Activated T-helper 9 cell treated with anti-CD3 and anti-CD28 coated beads, Interleukin-2, amount 50 U/mL, for 16 hours (primary cell): Measurements from ENCODE around the gene PARP14.
A peak's percentile ranks its signal among the peaks of the same experiment; 100 is the strongest.
"Not testable (repeated sequence)": the region's sequence is repeated elsewhere in the genome, so short reads cannot be mapped to it uniquely, and the experiment has no call there.

ENCODE experiments used
- DNase-seq: peaks from one replicate; pipeline ENCODE4 v3.0.0-alpha.2; 2020; ENCODE audit warnings: low read depth

Gene PARP14

DNA sequence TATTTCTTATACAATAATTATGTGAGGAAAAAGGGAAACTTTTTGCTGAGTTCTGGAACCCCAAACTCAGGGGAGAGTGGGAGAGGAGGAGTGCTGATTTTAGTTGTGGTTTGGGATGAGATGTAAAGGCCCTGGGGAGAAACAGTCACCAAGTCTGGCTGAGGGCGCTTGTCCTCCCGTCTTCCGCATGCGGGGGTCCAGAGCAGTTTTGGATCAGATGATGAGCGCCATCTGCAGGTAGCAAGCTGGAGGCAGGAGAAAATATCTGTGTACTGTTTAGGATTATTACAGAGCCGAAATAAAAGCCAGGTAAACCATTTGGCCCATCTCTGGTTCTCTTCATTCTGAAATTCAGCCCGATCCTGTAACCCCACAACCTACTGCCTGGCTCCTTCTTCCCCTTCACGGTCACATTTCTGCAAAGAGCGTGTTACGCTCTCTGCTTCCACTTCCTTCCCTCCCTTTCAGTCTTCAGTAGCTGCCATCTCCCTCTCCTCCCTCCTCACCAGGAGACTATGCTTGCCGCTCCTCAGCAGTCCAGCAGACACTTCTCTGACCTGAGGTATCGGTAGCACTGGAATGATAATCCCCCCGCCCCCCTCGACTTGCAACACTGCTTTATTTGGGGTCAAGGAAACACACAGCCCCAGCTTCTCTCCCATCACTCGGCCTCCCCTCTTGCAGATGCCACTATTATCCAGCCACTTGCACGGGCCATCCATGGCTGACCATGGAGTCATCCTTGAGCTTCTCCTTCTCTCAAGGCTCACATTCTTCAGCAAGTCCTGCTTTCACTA is 1.4 kb upstream of the PARP14 start:
- peak; percentile 66 for DNase-seq

DNA sequence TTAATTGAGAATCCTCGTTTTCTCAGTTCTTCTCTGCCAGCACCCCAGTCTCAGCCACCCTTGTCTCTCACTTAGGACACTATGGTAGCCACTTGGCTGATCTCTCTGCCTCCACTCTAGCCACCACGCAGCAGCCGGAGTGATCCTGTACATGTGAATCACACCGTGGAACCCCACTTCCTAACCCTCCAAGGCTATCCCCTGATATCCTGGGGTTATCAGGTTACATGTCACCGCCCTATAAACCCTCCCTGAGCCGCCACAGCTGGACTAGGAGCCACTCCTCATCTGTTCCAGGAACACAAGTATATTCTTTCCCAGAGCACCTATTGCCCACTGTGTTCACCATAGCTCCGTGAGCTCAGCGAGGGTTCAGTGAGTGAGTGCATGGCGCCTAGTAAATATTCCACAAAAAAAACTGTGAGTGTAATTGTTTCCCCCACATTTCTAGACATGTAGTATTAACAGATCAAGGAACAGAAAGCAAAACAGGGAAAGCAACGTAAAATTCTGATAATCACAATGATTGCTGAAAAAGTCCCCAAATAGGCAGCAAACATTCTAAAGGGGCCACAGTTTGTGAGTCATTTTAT is 661 bp upstream of the PARP14 start:
- DNase-seq, result no peak

DNA sequence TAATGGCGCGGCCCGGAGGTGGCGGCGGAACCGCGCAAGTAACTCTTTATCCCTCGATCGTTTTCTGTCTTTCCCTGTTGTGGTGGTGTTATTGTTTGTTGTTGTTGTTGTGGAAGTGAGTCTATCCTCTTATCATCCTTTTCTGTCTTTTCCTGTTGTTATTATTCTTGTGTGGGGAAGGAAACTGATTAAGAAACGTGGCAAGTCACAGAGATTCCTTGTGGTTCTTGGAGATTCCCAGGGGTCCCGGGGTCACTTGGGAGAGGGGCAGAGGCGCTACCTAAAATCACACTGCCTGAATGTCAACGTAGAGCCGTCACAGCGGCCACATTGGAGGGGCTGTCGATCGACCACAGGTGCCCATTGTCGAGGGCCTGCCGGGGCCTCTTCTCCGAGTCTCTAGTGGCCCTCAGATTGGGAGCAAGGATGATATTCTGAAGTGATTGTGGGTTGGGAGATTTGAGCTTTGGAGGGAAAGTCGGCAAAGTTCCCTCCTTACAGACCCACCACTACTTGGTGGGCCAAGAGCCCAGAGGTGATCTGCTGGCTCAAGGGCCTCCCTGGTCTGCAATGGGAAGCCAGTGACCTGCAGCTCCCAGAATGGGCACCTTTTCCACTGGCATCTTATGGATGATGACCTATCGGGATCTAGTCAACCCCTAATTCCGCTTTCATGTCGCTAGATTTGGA is 790 bp downstream of the PARP14 start:
- no peak for DNase-seq

DNA sequence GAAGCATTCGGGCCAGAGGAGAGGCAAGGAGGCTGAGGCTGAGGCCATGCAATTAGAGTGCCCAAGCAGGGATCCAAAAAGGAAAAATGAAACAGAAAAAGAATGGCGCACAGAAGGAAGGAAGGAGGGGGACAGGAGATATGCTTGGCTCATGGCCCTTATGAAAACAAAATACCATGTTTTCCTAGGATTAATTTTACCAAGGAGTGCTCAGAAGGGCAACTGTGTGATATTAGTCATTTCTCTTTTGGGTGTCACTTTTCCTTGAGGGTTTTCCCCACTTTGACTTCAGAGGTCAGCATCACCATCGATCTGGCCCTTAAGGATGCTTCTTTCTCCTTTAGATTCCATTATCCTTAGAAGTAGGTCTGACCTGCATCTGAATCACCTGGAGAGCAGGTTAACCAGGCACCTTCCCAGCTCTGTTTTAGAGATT is 1.4 kb downstream of the PARP14 start:
- no peak for DNase-seq

DNA sequence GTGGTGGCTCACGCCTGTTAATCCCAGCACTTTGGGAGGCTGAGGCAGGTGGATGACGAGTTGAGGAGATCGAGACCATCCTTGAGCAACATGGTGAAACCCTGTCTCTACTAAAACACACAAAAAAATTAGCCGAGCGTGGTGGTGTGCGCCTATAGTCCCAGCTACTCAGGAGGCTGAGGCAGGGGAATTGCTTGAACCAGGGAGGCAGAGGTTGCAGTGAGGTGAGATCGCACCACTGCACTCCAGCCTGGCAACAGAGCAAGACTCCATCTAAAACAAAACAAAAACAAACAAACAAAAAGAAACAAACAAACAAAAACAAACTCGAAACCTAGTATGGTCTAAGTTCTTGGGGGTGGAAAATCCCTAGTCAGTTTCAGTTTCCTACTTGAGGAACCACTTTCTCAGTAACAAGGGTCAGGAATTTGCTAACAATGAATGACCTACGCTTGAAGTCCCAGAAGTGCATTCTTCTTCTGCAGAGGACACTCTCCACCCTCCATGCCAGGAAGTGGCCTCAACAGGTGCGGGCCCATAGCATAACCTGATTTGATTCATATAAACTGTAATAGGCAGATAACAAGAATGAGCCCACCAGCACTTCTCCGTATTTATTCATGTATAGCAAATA is 2.3 kb downstream of the PARP14 start:
- DNase-seq, result not testable (repeated sequence)

DNA sequence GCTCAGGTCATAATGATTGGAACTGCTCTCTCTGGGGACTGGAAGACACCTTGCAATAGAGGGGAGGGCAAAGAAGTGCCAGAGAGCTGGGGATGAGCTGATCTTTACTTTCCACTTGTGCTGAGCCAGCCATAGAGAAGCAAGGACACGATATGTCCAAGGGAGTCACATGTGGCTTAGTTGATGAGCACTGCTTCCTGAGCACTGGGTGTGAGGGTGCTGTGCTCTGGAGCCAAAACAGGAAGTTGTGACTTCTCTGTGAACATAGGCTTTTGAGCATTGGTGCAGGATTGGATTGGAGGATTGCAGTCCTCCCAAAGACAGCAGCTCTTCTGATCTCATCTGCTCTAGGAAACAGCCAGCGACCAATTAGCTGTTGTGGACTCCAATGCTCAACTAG is 6.7 kb downstream of the PARP14 start:
- no peak for DNase-seq

DNA sequence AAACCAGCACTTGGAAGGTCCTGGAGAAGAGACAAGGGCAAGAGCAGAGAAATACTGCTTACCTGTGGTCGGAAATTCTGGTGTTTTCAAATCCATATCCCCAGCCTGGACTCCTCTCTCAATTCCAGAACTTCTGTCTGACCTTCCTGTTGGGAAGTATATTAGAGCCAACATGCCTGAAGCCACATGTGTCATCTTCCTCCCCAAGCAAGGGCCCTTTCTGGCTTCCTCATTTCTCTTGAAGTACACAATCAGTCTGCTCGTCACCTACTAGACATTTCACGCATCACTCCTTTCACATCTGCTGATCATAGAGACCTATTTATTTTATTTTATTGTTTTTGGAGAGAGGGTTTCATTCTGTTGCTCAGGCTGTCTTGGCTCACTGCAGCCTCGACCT is 8.4 kb downstream of the PARP14 start:
- no peak for DNase-seq

DNA sequence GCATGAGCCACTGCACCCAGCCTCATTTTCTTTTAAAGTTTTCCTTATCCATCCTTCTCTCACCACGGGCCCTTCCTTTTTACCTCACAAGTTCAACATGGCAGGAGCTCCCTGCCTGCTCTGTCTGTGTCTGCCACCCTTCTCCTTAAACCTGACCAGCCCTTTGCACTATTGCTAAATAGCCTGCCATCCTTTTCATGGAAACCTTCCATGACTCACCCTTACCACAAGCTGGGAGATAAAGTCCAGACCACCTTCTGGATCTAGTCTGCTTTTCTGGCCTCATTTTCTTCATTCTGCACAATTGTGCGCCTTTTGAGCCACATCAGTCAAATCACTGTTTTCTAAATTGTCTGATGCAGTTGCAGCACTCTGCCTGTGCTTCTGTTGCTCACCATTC is 8.9 kb downstream of the PARP14 start:
- no peak for DNase-seq

DNA sequence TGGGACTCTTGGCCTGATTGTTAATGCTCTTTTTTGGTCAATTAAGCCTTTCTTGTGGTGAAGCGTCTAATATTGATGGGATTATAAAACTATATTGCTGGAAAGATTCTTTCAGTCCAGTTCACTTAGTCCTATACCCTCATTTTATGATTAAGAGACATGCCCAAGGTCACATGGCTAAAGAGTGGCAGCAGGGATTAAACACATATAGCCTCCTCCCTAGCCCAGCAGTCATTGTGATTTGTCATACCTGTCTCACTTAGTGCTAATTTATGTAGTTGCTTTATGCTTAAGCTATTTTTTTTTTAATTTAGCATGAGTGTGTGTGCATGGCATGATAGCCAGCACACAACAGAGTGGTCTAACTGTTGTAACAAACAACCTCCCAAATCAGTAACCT is 9.5 kb downstream of the PARP14 start:
- no peak for DNase-seq

DNA sequence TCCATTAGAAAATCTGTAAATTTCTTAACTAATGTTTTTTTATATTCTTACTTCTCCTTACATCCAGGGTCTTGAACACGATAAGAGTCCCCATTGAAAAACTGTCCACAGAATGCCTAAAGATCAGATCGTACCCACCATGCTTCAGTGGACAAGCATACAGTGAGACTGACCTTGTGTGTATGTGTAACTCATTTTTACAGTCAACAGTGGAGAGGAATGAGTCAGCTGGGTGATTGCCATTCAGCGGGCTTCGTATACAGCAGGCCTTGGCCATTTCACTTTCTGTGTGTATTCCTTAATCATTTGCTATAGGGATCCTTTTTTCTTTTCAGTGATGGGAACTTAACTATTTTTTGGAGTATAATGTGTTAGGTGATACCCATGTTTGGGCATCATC is 10.6 kb downstream of the PARP14 start:
- DNase-seq, result no peak

DNA sequence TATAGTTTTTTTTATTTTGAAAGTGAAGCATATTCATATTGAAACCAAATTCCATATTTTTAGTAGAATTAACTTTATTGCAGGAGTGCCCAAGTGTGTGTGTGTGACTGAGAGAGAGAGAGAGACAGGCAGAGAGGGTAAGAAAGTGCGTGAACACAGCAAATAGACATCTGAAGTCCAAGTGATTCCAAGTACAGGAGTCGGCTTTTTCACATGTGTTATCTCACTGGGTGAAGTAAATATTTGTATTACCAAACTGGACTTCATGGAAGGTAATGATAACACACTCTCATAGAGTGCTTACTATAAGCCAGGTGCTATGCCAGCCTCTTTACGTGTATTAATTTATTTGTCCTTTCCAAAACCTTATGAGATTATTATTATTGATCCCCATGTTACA is 12.0 kb downstream of the PARP14 start:
- DNase-seq, result no peak

DNA sequence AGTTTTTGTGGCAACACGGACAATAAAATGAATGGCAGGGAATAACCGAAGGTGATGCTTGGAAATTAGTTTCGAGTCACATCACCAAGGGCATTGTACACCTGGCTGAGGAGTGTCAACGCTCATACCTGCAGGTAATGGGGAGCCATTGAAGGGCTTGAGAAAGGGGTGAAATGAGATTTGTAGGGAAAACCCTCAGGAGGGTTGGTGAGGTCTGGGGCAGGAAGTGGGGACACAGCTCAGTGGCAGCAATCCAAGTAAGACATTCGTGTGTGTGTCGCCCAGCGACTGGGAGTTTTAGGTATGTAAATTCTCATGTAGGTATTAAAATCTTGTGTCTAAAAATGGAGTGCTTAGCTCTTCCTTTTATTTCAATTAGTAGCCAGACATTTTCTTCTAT is 14.3 kb downstream of the PARP14 start:
- no peak for DNase-seq

DNA sequence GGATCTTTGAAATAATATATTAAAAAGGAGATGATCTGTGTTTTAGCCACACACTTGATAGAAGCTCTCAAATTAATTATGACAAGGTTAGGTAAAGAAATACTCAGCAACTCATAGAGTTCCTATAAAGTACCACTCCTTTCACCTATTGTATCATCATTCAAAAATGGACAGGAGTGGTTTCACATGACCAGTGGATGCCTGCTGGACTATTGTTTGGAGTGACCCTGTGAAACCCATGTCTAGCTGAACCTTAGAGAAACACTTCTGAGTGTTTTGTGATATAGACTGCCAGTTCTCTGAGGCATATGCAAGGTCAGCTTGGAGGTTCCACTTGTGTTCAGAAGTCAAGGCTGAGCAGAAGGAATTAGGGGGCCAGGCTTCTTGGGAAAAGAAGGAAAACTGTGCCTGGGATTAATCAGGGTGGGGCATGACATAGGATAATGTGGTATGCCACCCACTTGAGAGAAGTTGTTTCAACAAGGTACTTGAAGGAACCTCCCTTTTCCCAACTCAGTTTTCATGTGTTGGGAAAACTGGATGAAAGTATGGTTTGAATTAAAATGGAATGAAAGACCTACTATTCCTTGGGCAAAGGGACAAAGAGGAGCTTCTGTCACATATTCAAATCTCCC is 15.4 kb downstream of the PARP14 start:
- DNase-seq, result no peak

DNA sequence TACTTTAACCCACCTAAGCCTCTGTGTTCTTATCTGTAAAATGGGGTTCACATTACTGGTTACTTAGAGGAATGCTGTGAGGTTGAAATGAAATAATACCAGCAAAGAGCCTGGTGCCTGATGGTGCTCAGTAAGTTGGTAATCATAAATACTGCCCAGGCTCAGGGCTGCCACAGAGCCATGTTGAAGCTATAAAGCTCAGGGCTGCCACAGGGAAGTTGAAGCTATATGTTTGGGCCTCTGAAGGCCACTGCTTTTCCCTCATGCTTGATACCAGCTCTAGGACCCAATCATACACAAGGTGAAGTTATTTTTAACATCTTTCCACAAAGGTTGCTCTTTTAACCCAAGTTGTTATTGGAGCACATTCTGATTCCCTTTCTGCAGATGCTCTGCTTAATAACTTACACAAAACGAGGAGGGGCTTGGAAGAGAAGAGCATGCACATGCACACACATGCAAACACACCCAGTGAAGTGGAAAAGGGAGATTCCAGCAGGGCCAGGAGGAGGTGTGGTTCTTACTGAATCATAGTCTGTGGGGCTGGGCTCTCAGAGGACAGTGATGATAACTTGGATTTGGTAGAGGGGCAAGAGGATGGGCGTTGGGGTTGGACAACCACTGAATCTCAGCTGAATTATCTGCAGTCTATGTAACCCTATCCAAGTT is 17.4 kb downstream of the PARP14 start:
- no peak for DNase-seq

DNA sequence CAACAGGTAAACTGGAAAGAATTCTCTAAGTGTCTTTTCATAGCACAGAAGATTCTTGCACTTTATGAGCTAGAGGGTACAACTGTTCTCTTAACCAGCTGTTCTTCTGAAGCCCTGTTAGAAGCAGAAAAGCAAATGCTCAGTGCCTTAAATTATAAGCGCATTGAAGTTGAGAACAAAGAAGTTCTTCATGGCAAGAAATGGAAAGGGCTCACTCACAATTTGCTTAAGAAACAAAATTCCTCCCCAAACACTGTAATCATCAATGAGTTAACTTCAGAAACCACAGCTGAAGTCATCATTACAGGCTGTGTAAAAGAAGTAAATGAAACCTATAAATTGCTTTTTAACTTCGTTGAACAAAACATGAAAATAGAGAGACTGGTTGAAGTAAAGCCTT is 19.6 kb downstream of the PARP14 start:
- DNase-seq, result no peak

DNA sequence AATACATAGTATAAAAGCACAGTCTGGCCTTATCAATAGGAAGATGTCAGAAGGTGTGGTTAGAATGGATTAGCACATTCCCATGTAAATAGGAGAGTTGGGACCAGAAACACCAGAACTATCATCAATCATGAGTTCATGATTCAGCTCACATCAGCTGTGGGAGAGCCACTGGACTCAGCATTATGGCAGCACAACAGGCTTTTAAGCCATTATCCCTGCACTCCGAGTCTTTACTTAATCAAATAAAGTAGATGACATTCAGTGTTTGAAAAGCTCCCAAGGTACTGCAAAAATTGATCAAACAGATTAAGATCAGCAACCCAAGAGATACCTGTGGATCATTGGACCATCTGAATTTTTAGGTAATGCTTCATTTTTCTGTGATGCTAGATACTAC is 24.7 kb downstream of the PARP14 start:
- DNase-seq, result no peak

DNA sequence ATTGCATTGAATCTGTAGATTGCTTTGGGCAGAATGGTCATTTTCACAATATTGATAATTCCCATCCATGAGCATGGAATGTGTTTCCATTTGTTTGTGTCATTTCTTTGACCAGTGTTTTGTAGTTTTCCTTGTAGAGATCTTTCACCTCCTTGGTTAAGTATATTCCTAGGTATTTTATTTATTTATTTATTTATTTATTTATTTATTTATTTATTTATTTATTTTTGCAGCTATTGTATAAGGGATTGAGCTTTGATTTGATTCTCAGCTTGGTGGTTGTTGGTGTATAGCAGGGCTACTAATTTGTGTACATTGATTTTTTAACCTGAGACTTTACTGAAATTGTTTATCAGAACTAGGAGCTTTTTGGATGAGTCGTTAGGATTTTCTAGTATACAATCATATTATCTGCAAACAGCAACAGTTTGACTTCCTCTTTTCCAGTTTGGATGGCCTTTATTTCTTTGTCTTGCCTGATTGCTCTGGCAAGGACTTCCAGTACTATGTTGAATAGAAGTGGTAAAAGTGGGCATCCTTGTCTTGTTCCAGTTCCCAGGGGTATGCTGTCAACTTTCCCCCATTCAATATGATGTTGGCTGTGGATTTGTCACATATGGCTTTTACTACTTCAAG is 30.1 kb downstream of the PARP14 start:
- DNase-seq, result not testable (repeated sequence)

DNA sequence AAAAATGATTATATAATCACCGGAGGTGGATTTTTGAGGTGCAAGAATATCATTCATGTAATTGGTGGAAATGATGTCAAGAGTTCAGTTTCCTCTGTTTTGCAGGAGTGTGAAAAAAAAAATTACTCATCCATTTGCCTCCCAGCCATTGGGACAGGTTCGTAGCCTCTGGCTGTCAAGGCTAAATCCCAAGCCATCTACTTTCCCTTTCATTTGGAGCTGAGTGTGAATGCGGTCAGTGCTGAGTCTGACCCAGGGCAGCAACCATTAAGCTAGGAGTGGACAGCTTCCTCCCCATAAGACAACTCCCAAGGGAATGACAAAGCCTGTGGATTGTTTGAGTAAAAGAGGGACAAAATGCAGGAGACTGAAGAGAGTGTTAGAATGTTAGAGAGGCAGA is 33.6 kb downstream of the PARP14 start:
- no peak for DNase-seq

DNA sequence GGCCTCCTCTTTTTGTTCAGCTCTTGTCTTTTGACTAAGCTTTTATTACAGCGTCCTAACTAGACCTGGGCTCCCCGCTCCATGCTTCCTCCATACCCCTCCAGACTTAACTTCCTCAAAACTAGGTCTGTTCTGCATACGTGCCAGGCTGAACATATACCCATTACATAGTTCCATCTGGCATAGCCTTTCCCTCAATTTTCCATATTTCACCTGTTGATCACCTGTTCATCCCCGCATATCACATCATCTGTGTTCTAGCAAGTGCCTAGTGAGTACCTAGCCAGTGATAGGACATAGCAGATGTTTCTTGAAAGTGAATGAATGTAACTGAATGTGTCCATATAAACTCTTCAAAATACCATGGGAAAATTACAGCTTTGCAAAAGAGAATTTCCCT is 36.0 kb downstream of the PARP14 start:
- DNase-seq, result no peak

DNA sequence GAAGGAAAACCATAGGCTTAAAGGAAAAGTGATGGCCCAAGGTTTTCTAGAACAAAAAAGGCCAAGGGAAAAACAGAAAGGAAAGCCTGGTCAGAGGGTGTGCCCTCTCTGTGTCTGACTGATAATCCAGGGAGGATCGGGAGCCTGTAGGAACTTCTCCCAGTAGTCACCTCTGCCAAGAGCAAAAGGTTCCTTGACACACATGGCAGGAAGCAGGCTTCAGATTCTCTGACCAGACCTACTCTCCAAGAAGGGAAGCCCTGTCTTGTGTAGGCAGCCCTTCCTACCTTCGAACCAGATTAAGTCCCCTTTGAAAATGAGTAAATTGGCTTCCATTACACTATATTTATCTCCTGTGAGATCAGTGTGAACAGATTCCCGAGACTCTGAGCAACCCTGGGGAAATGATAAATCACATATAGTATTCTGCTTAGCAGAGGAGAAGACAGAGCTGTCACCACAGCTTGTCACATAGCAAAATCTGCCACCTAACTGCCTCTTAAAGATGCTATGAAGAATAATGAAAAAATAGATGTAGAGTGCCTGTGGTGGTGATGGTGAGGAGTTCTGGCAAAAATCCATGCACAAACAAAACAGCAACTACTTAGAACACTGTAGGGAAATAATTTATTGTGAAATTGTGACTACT is 38.8 kb downstream of the PARP14 start:
- DNase-seq, result no peak

DNA sequence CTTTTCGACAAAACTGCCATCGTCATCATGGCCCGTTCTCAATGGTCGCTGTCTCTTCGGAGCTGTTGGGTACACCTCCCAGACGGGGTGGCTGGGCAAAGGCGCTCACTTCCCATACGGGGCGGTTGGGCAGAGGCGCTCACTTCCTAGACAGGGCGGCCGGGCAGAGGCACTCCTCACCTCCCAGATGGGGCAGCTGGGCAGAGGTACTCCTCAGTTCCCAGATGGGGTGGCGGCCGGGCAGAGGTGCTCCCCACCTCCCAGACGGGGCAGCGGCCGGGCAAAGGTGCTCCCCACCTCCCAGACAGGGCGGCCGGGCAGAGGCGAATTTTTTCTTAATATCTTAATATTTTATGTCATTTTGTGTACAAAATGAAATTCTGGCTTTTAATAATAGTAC is 44.5 kb downstream of the PARP14 start:
- no peak for DNase-seq
